DMS79 treated with DMSO at 0.1 percent for 48 hours (cell line): Measurements from ENCODE around the gene SSR2.

ENCODE experiments used
- DNase-seq: peaks from one replicate; lab custom pipeline; 2025; lab: John Stamatoyannopoulos, UW

Gene SSR2

GRCh38 chr1:155974208-155975115 is 46.3 kb downstream of the SSR2 start:
- DNase-seq, result no peak

- no peak for DNase-seq
Observed at GRCh38 chr1:155973723-155974122, 47.0 kb downstream of the SSR2 start.

- no peak for DNase-seq
Observed at GRCh38 chr1:155971910-155972809, 48.6 kb downstream of the SSR2 start.

GRCh38 chr1:155970531-155971167 is 50.1 kb downstream of the SSR2 start:
- DNase-seq, result no peak

- no peak for DNase-seq
Observed at GRCh38 chr1:155969377-155969791, 51.4 kb downstream of the SSR2 start.

GRCh38 chr1:155968670-155969069 is 52.1 kb downstream of the SSR2 start:
- no peak for DNase-seq

GRCh38 chr1:155968051-155968400 is 52.7 kb downstream of the SSR2 start:
- DNase-seq, result no peak

- no peak for DNase-seq
Observed at GRCh38 chr1:155967341-155968050, 53.3 kb downstream of the SSR2 start.

GRCh38 chr1:155966750-155967149 is 54.0 kb downstream of the SSR2 start:
- no peak for DNase-seq

- DNase-seq, result no peak
Observed at GRCh38 chr1:155966135-155966534, 54.6 kb downstream of the SSR2 start.

GRCh38 chr1:155964193-155964592 is 56.6 kb downstream of the SSR2 start:
- DNase-seq, result no peak

- no peak for DNase-seq
Observed at GRCh38 chr1:155962599-155963211, 58.0 kb downstream of the SSR2 start.

- DNase-seq, result no peak
Observed at GRCh38 chr1:155961937-155962336, 58.8 kb downstream of the SSR2 start.

- no peak for DNase-seq
Observed at GRCh38 chr1:155960081-155960745, 60.5 kb downstream of the SSR2 start.
